Naive B cell (primary cell): ENCODE measurements around the gene GNGT1. TPM values are rescaled to one million over a fixed set of nuclear protein-coding genes. Genes with fewer than 3 reads are reported as not detected.
A peak's percentile ranks its signal among the peaks of the same experiment; 100 is the strongest.
"Not testable (repeated sequence)": the region's sequence is repeated elsewhere in the genome, so short reads cannot be mapped to it uniquely, and the experiment has no call there.

Source experiments
- ATAC-seq, 2 donors: fragments of 150-1000 bp; cut with Tn5 transposase; 2 replicates each; pipeline ENCODE4 v1.10.0; 2021; ENCODE audit warnings: low read depth in 2 of 2, mild to moderate bottlenecking in 2 of 2, moderate library complexity in 2 of 2
- DNase-seq: peaks from one replicate; pipeline ENCODE4 v3.0.0; 2022
- H3K27ac Mint-ChIP-seq, 6 donors: one replicate each; pipeline ENCODE4 v1.8.0; 2020 to 2022; ENCODE audit warnings: mild to moderate bottlenecking in 6 of 6, mixed read lengths in 6 of 6, moderate library complexity in 5 of 6, inconsistent platforms in 2 of 6
- H3K27me3 Mint-ChIP-seq, 3 donors: one replicate each; pipeline ENCODE4 v1.8.0; 2021 to 2022; ENCODE audit warnings: mixed read lengths in 3 of 3, mild to moderate bottlenecking in 1 of 3
- H3K36me3 Mint-ChIP-seq, 2 donors: one replicate each; pipeline ENCODE4 v1.8.0; 2020 to 2022; ENCODE audit warnings: mixed read lengths in 2 of 2, inconsistent platforms in 1 of 2, mild to moderate bottlenecking in 1 of 2
- H3K4me1 Mint-ChIP-seq, 3 donors: one replicate each; pipeline ENCODE4 v1.8.0; 2020 to 2022; ENCODE audit warnings: mixed read lengths in 3 of 3, inconsistent platforms in 1 of 3, mild to moderate bottlenecking in 1 of 3, moderate library complexity in 1 of 3
- H3K4me3 Mint-ChIP-seq, 8 donors: one replicate each; pipeline ENCODE4 v1.8.0; 2020 to 2022; ENCODE audit warnings: mild to moderate bottlenecking in 8 of 8, mixed read lengths in 8 of 8, moderate library complexity in 8 of 8, inconsistent platforms in 2 of 8
- H3K9me3 Mint-ChIP-seq, 7 donors: one replicate each; pipeline ENCODE4 v1.8.0; 2020 to 2022; ENCODE audit warnings: mixed read lengths in 7 of 7, mild to moderate bottlenecking in 5 of 7, inconsistent platforms in 2 of 7, moderate library complexity in 1 of 7
- polyA plus RNA-seq, 6 donors: library from polyadenylated mRNA; unstranded; fragments of 300-500 nt; fragmentation: Illumina TruSeq; gene quantifications; one replicate each; pipeline ENCODE4 v1.2.3, GENCODE V29; 2021; ENCODE audit warnings: low read depth in 6 of 6

Gene GNGT1
- polyA plus RNA-seq, 6 donors from 2014 or later = not detected

GRCh38 chr7:93914581-93915066 is 8.3 kb downstream of the GNGT1 start:
- Mint-ChIP-seq H3K27ac (no peak overlapping the region), H3K27me3 (peaks cover 5 to 11% (median 10%) of the 10 kb centered on the region in 3 donors), H3K9me3 (no peaks in the 10 kb centered on the region), H3K4me1 (peaks cover 0 to 5% (median 4%) of the 10 kb centered on the region in 3 donors), H3K36me3 (no peaks in the 10 kb centered on the region), H3K4me3 (no peak overlapping the region)
- DNase-seq (no peak), ATAC-seq (no peak)

- DNase-seq, H3K4me3 Mint-ChIP-seq, H3K36me3 Mint-ChIP-seq, H3K9me3 Mint-ChIP-seq, H3K4me1 Mint-ChIP-seq, H3K27ac Mint-ChIP-seq, ATAC-seq: not testable (repeated sequence)
- H3K27me3 Mint-ChIP-seq = peaks cover 5 to 11% (median 11%) of the 10 kb centered on the region in 3 donors
Observed at GRCh38 chr7:93915206-93915842, 9.0 kb downstream of the GNGT1 start.

GRCh38 chr7:93915888-93916287 is 9.5 kb downstream of the GNGT1 start:
- H3K4me1 Mint-ChIP-seq, H3K27ac Mint-ChIP-seq: not testable (repeated sequence)

GRCh38 chr7:93916315-93916714 is 9.9 kb downstream of the GNGT1 start:
- H3K36me3 Mint-ChIP-seq, H3K4me1 Mint-ChIP-seq, H3K9me3 Mint-ChIP-seq, ATAC-seq, H3K27ac Mint-ChIP-seq, H3K4me3 Mint-ChIP-seq, DNase-seq: not testable (repeated sequence)
- H3K27me3 Mint-ChIP-seq = peaks cover 5 to 21% (median 11%) of the 10 kb centered on the region in 3 donors

More at GRCh38 chr7:93915888-93916287, 9.5 kb downstream of the GNGT1 start:
- not testable (repeated sequence) for H3K36me3 Mint-ChIP-seq, H3K9me3 Mint-ChIP-seq, DNase-seq, ATAC-seq, H3K4me3 Mint-ChIP-seq
- H3K27me3 Mint-ChIP-seq = peaks cover 5 to 17% (median 11%) of the 10 kb centered on the region in 3 donors

- Mint-ChIP-seq H3K27me3 (peaks cover 0 to 21% (median 4%) of the 10 kb centered on the region in 3 donors), H3K4me3 (peak overlapping the region in 7 of 8 donors; percentile 9 to 91 (median 82)), H3K9me3 (no peaks in the 10 kb centered on the region), H3K27ac (peak overlapping the region in 1 of 6 donors; percentile 64), H3K4me1 (peaks cover 0 to 16% (median 9%) of the 10 kb centered on the region in 3 donors), H3K36me3 (no peaks in the 10 kb centered on the region)
- no peak for DNase-seq
- ATAC-seq = no peak
Observed at GRCh38 chr7:93920496-93921182, 14.3 kb downstream of the GNGT1 start.

- H3K4me1 Mint-ChIP-seq = peaks cover 0 to 16% (median 9%) of the 10 kb centered on the region in 3 donors
- DNase-seq = no peak
- H3K27ac Mint-ChIP-seq = peak overlapping the region in 1 of 6 donors; percentile 64
- no peaks in the 10 kb centered on the region for H3K9me3 Mint-ChIP-seq
- H3K27me3 Mint-ChIP-seq = peaks cover 0 to 21% (median 4%) of the 10 kb centered on the region in 3 donors
- no peak for ATAC-seq
- no peaks in the 10 kb centered on the region for H3K36me3 Mint-ChIP-seq
- H3K4me3 Mint-ChIP-seq = peak overlapping the region; percentile 73 to 94 (median 84)
Observed at GRCh38 chr7:93921186-93921585, 14.8 kb downstream of the GNGT1 start.

- DNase-seq (peak; percentile 33), ATAC-seq (peak; percentile 84 to 86)
- Mint-ChIP-seq H3K27ac (peak within 1 kb of the TSS in 4 of 6 donors; percentile 26 to 64 (median 44)), H3K4me3 (peak within 1 kb of the TSS; percentile 73 to 94 (median 84)), H3K4me1 (peaks cover 0 to 16% (median 9%) of the 10 kb centered on the region in 3 donors), H3K36me3 (no peaks in the 10 kb centered on the region), H3K9me3 (no peaks in the 10 kb centered on the region), H3K27me3 (peaks cover 0 to 16% (median 4%) of the 10 kb centered on the region in 3 donors)
Observed at GRCh38 chr7:93921607-93922566, 15.5 kb downstream of the GNGT1 start, which contains the start of gene GNG11. TSS of gene GNG11 (plus strand) at chr7:93921735. CDS start at chr7:93922138, 403 bp downstream.

GRCh38 chr7:93923296-93923695 is 16.9 kb downstream of the GNGT1 start:
- Mint-ChIP-seq H3K4me1 (peaks cover 0 to 16% (median 9%) of the 10 kb centered on the region in 3 donors), H3K27ac (no peak overlapping the region), H3K9me3 (no peaks in the 10 kb centered on the region), H3K36me3 (no peaks in the 10 kb centered on the region), H3K4me3 (peak overlapping the region in 2 of 8 donors; percentile 85 to 91), H3K27me3 (peaks cover 0 to 11% (median 0%) of the 10 kb centered on the region in 3 donors)
- ATAC-seq (peak in 1 of 2 donors; percentile 37), DNase-seq (no peak)

- peak overlapping the region in 1 of 6 donors; percentile 30 for H3K27ac Mint-ChIP-seq
- H3K4me3 Mint-ChIP-seq = no peak overlapping the region
- no peaks in the 10 kb centered on the region for H3K36me3 Mint-ChIP-seq
- ATAC-seq (no peak), DNase-seq (no peak)
- H3K4me1 Mint-ChIP-seq = peaks cover 0 to 16% (median 9%) of the 10 kb centered on the region in 3 donors
- H3K27me3 Mint-ChIP-seq = peaks cover 0 to 11% (median 0%) of the 10 kb centered on the region in 3 donors
- no peaks in the 10 kb centered on the region for H3K9me3 Mint-ChIP-seq
Observed at GRCh38 chr7:93923942-93924341, 17.6 kb downstream of the GNGT1 start.

- H3K27ac Mint-ChIP-seq = no peak overlapping the region
- ATAC-seq = no peak
- DNase-seq = no peak
- no peak overlapping the region for H3K4me3 Mint-ChIP-seq
- no peaks in the 10 kb centered on the region for H3K9me3 Mint-ChIP-seq
- H3K27me3 Mint-ChIP-seq = peaks cover 0 to 5% (median 0%) of the 10 kb centered on the region in 3 donors
- peaks cover 4 to 18% (median 14%) of the 10 kb centered on the region in 3 donors for H3K4me1 Mint-ChIP-seq
- H3K36me3 Mint-ChIP-seq = no peaks in the 10 kb centered on the region
Observed at GRCh38 chr7:93926800-93927199, 20.4 kb downstream of the GNGT1 start.

GRCh38 chr7:93927585-93927984 is 21.2 kb downstream of the GNGT1 start:
- H3K4me1 Mint-ChIP-seq = peaks cover 4 to 14% (median 14%) of the 10 kb centered on the region in 3 donors
- no peak overlapping the region for H3K27ac Mint-ChIP-seq
- no peak overlapping the region for H3K4me3 Mint-ChIP-seq
- ATAC-seq = no peak
- no peak for DNase-seq
- no peaks in the 10 kb centered on the region for H3K9me3 Mint-ChIP-seq
- H3K27me3 Mint-ChIP-seq = peaks cover 0 to 5% (median 0%) of the 10 kb centered on the region in 3 donors
- no peaks in the 10 kb centered on the region for H3K36me3 Mint-ChIP-seq

- peaks cover 0 to 6% (median 0%) of the 10 kb centered on the region in 7 donors for H3K9me3 Mint-ChIP-seq
- no peak for DNase-seq
- H3K27me3 Mint-ChIP-seq = peaks cover 0 to 6% (median 0%) of the 10 kb centered on the region in 3 donors
- H3K4me3 Mint-ChIP-seq = no peak overlapping the region
- ATAC-seq = no peak
- H3K27ac Mint-ChIP-seq = no peak overlapping the region
- peaks cover 2 to 5% (median 4%) of the 10 kb centered on the region in 3 donors for H3K4me1 Mint-ChIP-seq
- H3K36me3 Mint-ChIP-seq = no peaks in the 10 kb centered on the region
Observed at GRCh38 chr7:93931655-93932054, 25.3 kb downstream of the GNGT1 start.
